ENCODE measurements around the gene KLK10. TPM values are rescaled to one million over a fixed set of nuclear protein-coding genes. Genes with fewer than 3 reads are reported as not detected.

KLK10 gene
- total RNA-seq, 2 experiments from 2014 or later = not detected

- intact Hi-C loops (cut with micrococcal nuclease) = no loop called here
- CTCF ChIA-PET = no interaction called here
- H3K9me3 Mint-ChIP-seq = no peaks in the 10 kb centered on the region
- no peak within 1 kb of the TSS for H3K27ac Mint-ChIP-seq
- no peaks in the 10 kb centered on the region for H3K36me3 Mint-ChIP-seq
- peaks cover 29% of the 10 kb centered on the region for H3K27me3 Mint-ChIP-seq
- no peak for DNase-seq
- POLR2A ChIA-PET = no interaction called here
- H3K4me1 Mint-ChIP-seq (ENCODE audit: low read depth) = no peaks in the 10 kb centered on the region
- no peak within 1 kb of the TSS for H3K4me3 Mint-ChIP-seq
Observed at GRCh38 chr19:50969413-50969760, 50.1 kb downstream of the KLK10 start, which contains the start of gene KLK6. Gene KLK6, minus strand, starts transcription at chr19:50969591. Its CDS starts 1,487 bp downstream, at chr19:50968104.

GRCh38 chr19:50968716-50969412, 50.6 kb downstream of the KLK10 start:
- CTCF ChIA-PET = no interaction called here
- H3K4me3 Mint-ChIP-seq = no peak overlapping the region

GRCh38 chr19:50967929-50968715, 51.4 kb downstream of the KLK10 start:
- intact Hi-C loops (cut with micrococcal nuclease) = no loop called here
- POLR2A ChIA-PET = interaction anchor here (0.6 kb wide), 1 partner anchor 84 kb away, joined by 3 read pairs; no protein-coding TSS in a partner anchor
- no peaks in the 10 kb centered on the region for H3K36me3 Mint-ChIP-seq
- H3K27ac Mint-ChIP-seq = no peak overlapping the region
- peaks cover 31% of the 10 kb centered on the region for H3K27me3 Mint-ChIP-seq
- no peaks in the 10 kb centered on the region for H3K4me1 Mint-ChIP-seq (ENCODE audit: low read depth)
- no peak overlapping the region for H3K4me3 Mint-ChIP-seq
- H3K9me3 Mint-ChIP-seq = no peaks in the 10 kb centered on the region
- CTCF ChIA-PET = no interaction called here
- DNase-seq = no peak

More at GRCh38 chr19:50968716-50969412, 50.6 kb downstream of the KLK10 start:
- Mint-ChIP-seq H3K36me3 (no peaks in the 10 kb centered on the region), H3K4me1 (ENCODE audit: low read depth) (no peaks in the 10 kb centered on the region), H3K9me3 (no peaks in the 10 kb centered on the region), H3K27me3 (peaks cover 28% of the 10 kb centered on the region), H3K27ac (no peak overlapping the region)
- intact Hi-C loops (cut with micrococcal nuclease) = no loop called here
- no peak for DNase-seq
- POLR2A ChIA-PET = no interaction called here

GRCh38 chr19:50964266-50964665, 55.2 kb downstream of the KLK10 start:
- H3K4me1 Mint-ChIP-seq (ENCODE audit: low read depth) = no peaks in the 10 kb centered on the region
- no peaks in the 10 kb centered on the region for H3K36me3 Mint-ChIP-seq
- peaks cover 28% of the 10 kb centered on the region for H3K27me3 Mint-ChIP-seq
- no peak overlapping the region for H3K4me3 Mint-ChIP-seq
- ChIA-PET POLR2A (no interaction called here), CTCF (no interaction called here)
- no peak overlapping the region for H3K27ac Mint-ChIP-seq
- DNase-seq = no peak
- intact Hi-C loops (cut with micrococcal nuclease) = no loop called here
- peaks cover 8% of the 10 kb centered on the region for H3K9me3 Mint-ChIP-seq

GRCh38 chr19:50963381-50963780, 56.1 kb downstream of the KLK10 start:
- Mint-ChIP-seq H3K36me3 (no peaks in the 10 kb centered on the region), H3K4me3 (no peak overlapping the region), H3K4me1 (ENCODE audit: low read depth) (no peaks in the 10 kb centered on the region), H3K27ac (no peak overlapping the region), H3K9me3 (peaks cover 8% of the 10 kb centered on the region), H3K27me3 (peaks cover 31% of the 10 kb centered on the region)
- CTCF ChIA-PET = no interaction called here
- intact Hi-C loops (cut with micrococcal nuclease) = no loop called here
- POLR2A ChIA-PET = no interaction called here
- DNase-seq = no peak

Other genes with a start within 250 kb of the KLK10 start
- gene GPR32, start 249.2 kb downstream of the KLK10 start, total RNA-seq = not detected
- not detected for gene ACP4, start 229.3 kb downstream of the KLK10 start, total RNA-seq
- gene KLK1, start 195.9 kb downstream of the KLK10 start, total RNA-seq = under 1 TPM; 0.59 to 0.73 TPM
- gene KLK15, start 186.1 kb downstream of the KLK10 start, total RNA-seq = not detected
- not detected for gene KLK3, start 164.8 kb downstream of the KLK10 start, total RNA-seq
- gene KLK2, start 146.3 kb downstream of the KLK10 start, total RNA-seq = not detected
- gene KLK4, start 108.3 kb downstream of the KLK10 start, total RNA-seq = not detected
- not detected for gene KLK5, start 66.7 kb downstream of the KLK10 start, total RNA-seq
- gene KLK6, start 50.1 kb downstream of the KLK10 start, total RNA-seq = not detected
- gene KLK7, start 35.8 kb downstream of the KLK10 start, total RNA-seq = not detected
- gene KLK8, start 18.1 kb downstream of the KLK10 start, total RNA-seq = not detected
- not detected for gene KLK11, start 6.9 kb upstream of the KLK10 start, total RNA-seq
- not detected for gene KLK12, start 15.3 kb upstream of the KLK10 start, total RNA-seq
- gene KLK13, start 45.4 kb upstream of the KLK10 start, total RNA-seq = not detected
- gene KLK14, start 63.2 kb upstream of the KLK10 start, total RNA-seq = under 1 TPM; 0.61 to 0.76 TPM
- gene CTU1, start 88.7 kb upstream of the KLK10 start, total RNA-seq = 1 to 10 TPM; 8.8 to 9.8 TPM
- gene SIGLEC9, start 105.2 kb upstream of the KLK10 start, total RNA-seq = 1 to 10 TPM; 1.3 to 1.4 TPM
- gene SIGLEC7, start 122.6 kb upstream of the KLK10 start, total RNA-seq = not detected
- gene CD33, start 205.4 kb upstream of the KLK10 start, total RNA-seq = under 1 TPM; 0.43 to 0.65 TPM
- not detected for gene SIGLECL1, start 231.4 kb upstream of the KLK10 start, total RNA-seq

Measured in activated CD4-positive, alpha-beta memory T cell treated with anti-CD3 and anti-CD28 coated beads for 36 hours (primary cell).